Activated T-cell treated with anti-CD3 and anti-CD28 coated beads, Interleukin-2, amount 50 U/mL, for 1 hour (primary cell): ENCODE results near the gene PRPH.
"Not testable (repeated sequence)": the region's sequence is repeated elsewhere in the genome, so short reads cannot be mapped to it uniquely, and the experiment has no call there.

ENCODE experiments used
- DNase-seq: peaks from one replicate; pipeline ENCODE4 v3.0.0-alpha.2; 2020

The PRPH gene

GRCh38 chr12:49276304-49277290 lies 18.4 kb upstream of the PRPH start:
- no peak for DNase-seq

GRCh38 chr12:49277466-49277865 lies 17.5 kb upstream of the PRPH start:
- DNase-seq, result no peak

GRCh38 chr12:49279706-49280159 lies 15.2 kb upstream of the PRPH start:
- no peak for DNase-seq

- DNase-seq, result not testable (repeated sequence)
Observed at GRCh38 chr12:49280545-49280944, 14.4 kb upstream of the PRPH start.

- DNase-seq, result no peak
Observed at GRCh38 chr12:49282302-49282701, 12.6 kb upstream of the PRPH start.

- DNase-seq, result not testable (repeated sequence)
Observed at GRCh38 chr12:49282740-49283375, 12.1 kb upstream of the PRPH start.

GRCh38 chr12:49283541-49284429 lies 11.2 kb upstream of the PRPH start:
- DNase-seq, result no peak

GRCh38 chr12:49284672-49285071 lies 10.3 kb upstream of the PRPH start:
- DNase-seq, result no peak

GRCh38 chr12:49287876-49288275 lies 7.1 kb upstream of the PRPH start:
- DNase-seq, result no peak

- peak; percentile 73 for DNase-seq
Observed at GRCh38 chr12:49288412-49288853, 6.5 kb upstream of the PRPH start.

GRCh38 chr12:49288922-49289555 lies 5.9 kb upstream of the PRPH start:
- no peak for DNase-seq

GRCh38 chr12:49292729-49293055 lies 2.3 kb upstream of the PRPH start:
- DNase-seq, result no peak

GRCh38 chr12:49293056-49293956 lies 1.6 kb upstream of the PRPH start:
- no peak for DNase-seq

- DNase-seq, result no peak
Observed at GRCh38 chr12:49294086-49294803, 702 bp upstream of the PRPH start.

- DNase-seq, result no peak
Observed at GRCh38 chr12:49294804-49295081, 204 bp upstream of the PRPH start.

GRCh38 chr12:49296034-49296835 lies 1.3 kb downstream of the PRPH start:
- peak; percentile 75 for DNase-seq

GRCh38 chr12:49296836-49297694 lies 2.1 kb downstream of the PRPH start:
- DNase-seq, result no peak

- DNase-seq, result no peak
Observed at GRCh38 chr12:49297695-49298060, 2.7 kb downstream of the PRPH start.

- DNase-seq, result no peak
Observed at GRCh38 chr12:49298160-49298559, 3.2 kb downstream of the PRPH start.
